ENCODE data around the gene TDRKH. TPM values are rescaled to one million over a fixed set of nuclear protein-coding genes. Genes with fewer than 3 reads are reported as not detected.

TDRKH gene
- total and polyA plus RNA-seq, 2 donors (not counting 1 experiment from before 2014, with no cell fraction given) = 1.8 to 5.6 TPM

DNA sequence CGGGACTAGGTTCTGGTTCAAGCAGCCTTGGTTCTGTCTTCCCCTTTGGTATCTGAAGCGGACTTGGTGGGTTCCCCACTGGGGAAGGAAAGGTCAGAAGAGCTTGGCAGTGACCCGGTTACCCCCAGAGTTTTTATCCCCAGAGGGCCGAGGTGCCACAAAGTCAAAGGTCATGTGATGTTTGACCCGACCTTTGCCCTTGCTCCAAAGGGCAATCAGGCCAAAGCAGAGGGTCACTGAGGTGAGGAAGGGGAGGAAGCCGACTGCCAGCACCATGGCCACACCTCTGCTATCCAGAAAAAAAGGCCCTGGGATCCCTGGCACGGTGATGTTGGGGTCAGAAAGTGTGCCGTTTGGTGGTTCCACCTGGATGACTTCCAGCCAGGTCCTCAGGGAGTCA is 10.5 kb upstream of the TDRKH start:
- H3K9ac ChIP-seq (ENCODE audit: insufficient read depth, low read length) = no peak overlapping the region
- no peak overlapping the region for H3K27ac ChIP-seq (ENCODE audit: insufficient read depth, low read length)
- H4K20me1 ChIP-seq (ENCODE audit: control insufficient read depth, extremely low read depth, insufficient read depth, low read length) = no peaks in the 10 kb centered on the region
- TF ChIP-seq EZH2 (IDR thresholded peaks at IDR 0.05; ENCODE audit: low read length, missing control alignments) = no peak
- TF ChIP-seq, protein P1, sequence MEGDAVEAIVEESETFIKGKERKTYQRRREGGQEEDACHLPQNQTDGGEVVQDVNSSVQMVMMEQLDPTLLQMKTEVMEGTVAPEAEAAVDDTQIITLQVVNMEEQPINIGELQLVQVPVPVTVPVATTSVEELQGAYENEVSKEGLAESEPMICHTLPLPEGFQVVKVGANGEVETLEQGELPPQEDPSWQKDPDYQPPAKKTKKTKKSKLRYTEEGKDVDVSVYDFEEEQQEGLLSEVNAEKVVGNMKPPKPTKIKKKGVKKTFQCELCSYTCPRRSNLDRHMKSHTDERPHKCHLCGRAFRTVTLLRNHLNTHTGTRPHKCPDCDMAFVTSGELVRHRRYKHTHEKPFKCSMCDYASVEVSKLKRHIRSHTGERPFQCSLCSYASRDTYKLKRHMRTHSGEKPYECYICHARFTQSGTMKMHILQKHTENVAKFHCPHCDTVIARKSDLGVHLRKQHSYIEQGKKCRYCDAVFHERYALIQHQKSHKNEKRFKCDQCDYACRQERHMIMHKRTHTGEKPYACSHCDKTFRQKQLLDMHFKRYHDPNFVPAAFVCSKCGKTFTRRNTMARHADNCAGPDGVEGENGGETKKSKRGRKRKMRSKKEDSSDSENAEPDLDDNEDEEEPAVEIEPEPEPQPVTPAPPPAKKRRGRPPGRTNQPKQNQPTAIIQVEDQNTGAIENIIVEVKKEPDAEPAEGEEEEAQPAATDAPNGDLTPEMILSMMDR (conservative IDR thresholded peaks at IDR 0.05 in 1 of 2, IDR thresholded peaks at IDR 0.05 in 1 of 2; ENCODE audit: low read depth in 1 of 2, low read length in 2 of 2) = no peak
- H3K36me3 ChIP-seq (ENCODE audit: control insufficient read depth, insufficient read depth, low read length) = no peaks in the 10 kb centered on the region
- peaks cover 71% of the 10 kb centered on the region for H3K27me3 ChIP-seq (ENCODE audit: control insufficient read depth, insufficient read depth, low read length)
- H3K4me3 ChIP-seq (replicated peaks in 1 of 4; ENCODE audit: control extremely low read depth in 1 of 4, insufficient read depth in 1 of 4, low read depth in 3 of 4, low read length in 4 of 4) = no peak overlapping the region
- no peak overlapping the region for H3K4me2 ChIP-seq (ENCODE audit: extremely low read depth, insufficient read depth, low read length)
- H3K9me3 ChIP-seq (ENCODE audit: control insufficient read depth, insufficient read depth, low read depth, low read length) = no peaks in the 10 kb centered on the region
- no peaks in the 10 kb centered on the region for H3K79me2 ChIP-seq (ENCODE audit: control insufficient read depth, insufficient read depth, low read length)
- no peak overlapping the region for H2AFZ ChIP-seq (ENCODE audit: low read length)
- H3K4me1 ChIP-seq (ENCODE audit: control insufficient read depth, extremely low read depth, insufficient read depth, low read length) = no peaks in the 10 kb centered on the region
- no peak for DNase-seq (ENCODE audit: low read depth in 2 of 2)

DNA sequence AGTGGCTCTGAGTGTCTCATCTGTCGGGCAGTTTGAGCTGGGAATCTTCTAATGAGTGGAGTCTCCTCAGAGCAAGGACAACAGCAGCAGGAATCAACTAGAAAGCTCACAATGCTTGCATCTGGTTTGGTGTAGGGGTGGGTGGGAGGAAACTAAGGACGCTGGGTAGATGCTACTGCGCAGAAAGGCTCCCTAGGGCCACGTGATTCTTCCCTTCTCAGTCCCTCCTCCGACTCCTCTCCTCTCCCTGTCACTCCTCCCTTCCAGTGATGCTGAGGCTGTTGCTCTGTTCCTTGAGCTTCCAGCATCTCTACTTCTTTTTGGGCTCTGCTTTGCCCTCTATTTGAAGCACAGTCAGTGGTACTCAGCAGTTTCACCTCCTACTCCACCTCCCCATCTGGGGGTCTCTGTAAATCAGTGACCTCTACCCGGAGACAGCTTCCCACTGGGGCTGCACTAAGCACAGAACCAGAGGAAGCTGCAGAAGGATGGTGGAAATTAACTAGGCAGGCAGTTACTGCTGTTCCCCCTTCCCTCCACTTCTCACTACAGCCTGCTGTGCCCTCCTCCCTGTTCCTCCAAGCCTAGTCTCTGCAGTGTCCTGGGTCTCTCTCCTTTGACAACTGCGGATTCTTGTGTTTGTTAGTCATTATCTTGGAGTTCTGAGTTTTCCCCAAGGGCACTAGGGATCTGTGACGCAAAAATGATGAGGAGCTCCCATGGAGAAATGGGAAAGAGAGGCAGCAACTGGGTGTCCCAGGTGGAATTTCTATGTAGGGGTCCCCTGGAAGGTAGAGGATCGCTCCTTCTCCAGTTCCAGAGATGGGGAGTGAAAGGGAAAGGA is 9.1 kb upstream of the TDRKH start:
- Histone ChIP-seq H4K20me1 (ENCODE audit: control insufficient read depth, extremely low read depth, insufficient read depth, low read length) (no peaks in the 10 kb centered on the region), H3K4me3 (replicated peaks in 1 of 4; ENCODE audit: control extremely low read depth in 1 of 4, insufficient read depth in 1 of 4, low read depth in 3 of 4, low read length in 4 of 4) (no peak overlapping the region), H3K4me2 (ENCODE audit: extremely low read depth, insufficient read depth, low read length) (no peak overlapping the region), H3K27me3 (ENCODE audit: control insufficient read depth, insufficient read depth, low read length) (peaks cover 57% of the 10 kb centered on the region), H2AFZ (ENCODE audit: low read length) (no peak overlapping the region), H3K4me1 (ENCODE audit: control insufficient read depth, extremely low read depth, insufficient read depth, low read length) (no peaks in the 10 kb centered on the region), H3K9ac (ENCODE audit: insufficient read depth, low read length) (no peak overlapping the region), H3K27ac (ENCODE audit: insufficient read depth, low read length) (no peak overlapping the region), H3K36me3 (ENCODE audit: control insufficient read depth, insufficient read depth, low read length) (no peaks in the 10 kb centered on the region), H3K79me2 (ENCODE audit: control insufficient read depth, insufficient read depth, low read length) (no peaks in the 10 kb centered on the region), H3K9me3 (ENCODE audit: control insufficient read depth, insufficient read depth, low read depth, low read length) (no peaks in the 10 kb centered on the region)
- TF ChIP-seq, protein P1 (conservative IDR thresholded peaks at IDR 0.05 in 1 of 2, IDR thresholded peaks at IDR 0.05 in 1 of 2; ENCODE audit: low read depth in 1 of 2, low read length in 2 of 2) = no peak
- peak; percentile 25 for TF ChIP-seq EZH2 (IDR thresholded peaks at IDR 0.05; ENCODE audit: low read length, missing control alignments)
- DNase-seq (ENCODE audit: low read depth in 2 of 2) = no peak

DNA sequence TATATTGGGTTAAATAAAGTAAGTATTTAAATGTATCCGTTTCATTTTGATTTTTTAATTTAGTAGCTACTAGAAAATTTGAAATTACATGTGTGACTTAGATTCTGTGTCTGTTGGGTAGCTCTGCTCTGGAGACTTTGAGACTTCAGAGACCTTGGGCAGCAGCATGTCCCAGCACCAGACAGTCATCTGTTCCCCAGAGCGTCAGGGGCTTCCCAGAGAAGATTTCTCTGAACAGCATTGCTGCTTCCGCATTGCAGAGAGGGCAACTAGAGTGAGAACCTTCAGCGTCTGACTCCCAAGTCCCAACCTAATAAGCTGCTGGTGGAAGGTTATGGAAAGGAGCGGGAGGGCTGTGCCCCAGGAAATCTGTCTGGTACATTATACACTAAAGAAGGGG is 8.3 kb upstream of the TDRKH start:
- H3K4me2 ChIP-seq (ENCODE audit: extremely low read depth, insufficient read depth, low read length) = no peak overlapping the region
- DNase-seq (ENCODE audit: low read depth in 2 of 2) = no peak
- no peaks in the 10 kb centered on the region for H3K9me3 ChIP-seq (ENCODE audit: control insufficient read depth, insufficient read depth, low read depth, low read length)
- H3K4me1 ChIP-seq (ENCODE audit: control insufficient read depth, extremely low read depth, insufficient read depth, low read length) = no peaks in the 10 kb centered on the region
- no peak overlapping the region for H3K4me3 ChIP-seq (replicated peaks in 1 of 4; ENCODE audit: control extremely low read depth in 1 of 4, insufficient read depth in 1 of 4, low read depth in 3 of 4, low read length in 4 of 4)
- peaks cover 50% of the 10 kb centered on the region for H3K27me3 ChIP-seq (ENCODE audit: control insufficient read depth, insufficient read depth, low read length)
- H3K9ac ChIP-seq (ENCODE audit: insufficient read depth, low read length) = no peak overlapping the region
- no peak overlapping the region for H2AFZ ChIP-seq (ENCODE audit: low read length)
- TF ChIP-seq EZH2 (IDR thresholded peaks at IDR 0.05; ENCODE audit: low read length, missing control alignments) = no peak
- TF ChIP-seq, protein P1 (conservative IDR thresholded peaks at IDR 0.05 in 1 of 2, IDR thresholded peaks at IDR 0.05 in 1 of 2; ENCODE audit: low read depth in 1 of 2, low read length in 2 of 2) = no peak
- no peak overlapping the region for H3K27ac ChIP-seq (ENCODE audit: insufficient read depth, low read length)
- no peaks in the 10 kb centered on the region for H3K79me2 ChIP-seq (ENCODE audit: control insufficient read depth, insufficient read depth, low read length)
- H4K20me1 ChIP-seq (ENCODE audit: control insufficient read depth, extremely low read depth, insufficient read depth, low read length) = no peaks in the 10 kb centered on the region
- H3K36me3 ChIP-seq (ENCODE audit: control insufficient read depth, insufficient read depth, low read length) = no peaks in the 10 kb centered on the region
